Pancreas (tissue), 10 donors: ENCODE data around the gene C14orf180. TPM values are rescaled to one million over a fixed set of nuclear protein-coding genes. Genes with fewer than 3 reads are reported as not detected.

Source experiments
- ATAC-seq, 4 donors: fragments of 200-7000 bp; cut with Tn5 transposase; one replicate each; pipeline versions ENCODE4 v1.8.0 to v1.9.1; 2020; ENCODE audit warnings: mild to moderate bottlenecking in 4 of 4, moderate library complexity in 4 of 4
- DNase-seq, 6 donors: peaks; one replicate each; pipeline ENCODE4 v3.0.0-alpha.2; 2020
- FAIRE-seq: peaks from 2 replicates; lab custom pipeline; 2012; peaks lifted over from hg19 to GRCh38; lab: Jason Lieb, UNC
- H3K27ac ChIP-seq, 4 donors: fragments of 200-600 bp; sonication (generic); 1 replicate in 3 of 4; 2 replicates in 1 of 4; pipeline versions ENCODE4 v1.5.0 to v1.8.0; 2020
- H3K27me3 ChIP-seq, 4 donors: fragments of 200-600 bp; one replicate each; pipeline ENCODE4 v1.8.0; 2021
- H3K36me3 ChIP-seq, 3 donors: fragments of 200-600 bp; sonication (generic) in 1 of 3; one replicate each; pipeline versions ENCODE4 v1.5.0 to v1.8.0; 2020 to 2021
- H3K4me1 ChIP-seq, 3 donors: fragments of 200-600 bp; one replicate each; pipeline ENCODE4 v1.8.0; 2021
- H3K4me3 ChIP-seq, 4 donors: fragments of 200-600 bp; sonication (generic) in 2 of 4; one replicate each; pipeline versions ENCODE4 v1.5.0 to v1.8.0; 2020 to 2021
- H3K9me3 ChIP-seq, 4 donors: fragments of 200-600 bp; one replicate each; pipeline ENCODE4 v1.8.0; 2021
- WGBS, 2 donors: extraction: QIAGEN DNeasy Blood & Tissue Kit; methylation state at CpG; one replicate each; pipeline ENCODE4 v1.1.7; 2013; 5-methylcytosine and 5-hydroxymethylcytosine counted together
- intact Hi-C, 3 donors: fragments of 100-400 bp; cut with DNase I; formaldehyde crosslinking; loops; one replicate each; pipeline versions ENCODE4 v1.11.1 to v1.14.2; 2022
- polyA plus RNA-seq, 2 donors: library from polyadenylated mRNA; stranded (reverse); fragments of 200-250 nt; gene quantifications; one replicate each; pipeline ENCODE4 v1.2.3, GENCODE V29; 2013
- total RNA-seq, 6 donors: library from RNA; stranded (reverse); fragmentation: NEBNext Ultra II Directional in 4 of 6; extraction: Animal tissue kit (Norgen Biotek cat#: 25700) in 4 of 6; gene quantifications; one replicate each; pipeline versions ENCODE4 v1.2.1 to v1.2.4, GENCODE V29; 2021 to 2023
- TF ChIP-seq, protein P1 (sequence below), 4 donors: fragments of 200-600 bp; sonication (generic) in 3 of 4; IDR thresholded peaks; one replicate each; pipeline versions ENCODE4 v1.5.0 to v1.8.0; 2021; ENCODE audit warnings: antibody characterized with exemption in 4 of 4
- donor health status: healthy with polysubstance abuse.
- donor health status: DM: no; HTN: no; CAD: no; lungs with moderate emphysema.
- donor health status: DM: no; HTN: no; CAD: no.
- donor health status: control.
- donor health status: control.
- donor health status: Bipolar disorder and iron deficiency.
- donor health status: DM: yes; HTN: yes; CAD: no.
- donor health status: DM: no; HTN: no; CAD: no.
- donor health status: DM: no; HTN: no; CAD: no.
- donor health status: DM: yes; HTN: yes; CAD: no.

The C14orf180 gene
- total and polyA plus RNA-seq, 8 donors, result 0.09 to 1.1 (median 0.34) TPM; not detected in 2

DNA sequence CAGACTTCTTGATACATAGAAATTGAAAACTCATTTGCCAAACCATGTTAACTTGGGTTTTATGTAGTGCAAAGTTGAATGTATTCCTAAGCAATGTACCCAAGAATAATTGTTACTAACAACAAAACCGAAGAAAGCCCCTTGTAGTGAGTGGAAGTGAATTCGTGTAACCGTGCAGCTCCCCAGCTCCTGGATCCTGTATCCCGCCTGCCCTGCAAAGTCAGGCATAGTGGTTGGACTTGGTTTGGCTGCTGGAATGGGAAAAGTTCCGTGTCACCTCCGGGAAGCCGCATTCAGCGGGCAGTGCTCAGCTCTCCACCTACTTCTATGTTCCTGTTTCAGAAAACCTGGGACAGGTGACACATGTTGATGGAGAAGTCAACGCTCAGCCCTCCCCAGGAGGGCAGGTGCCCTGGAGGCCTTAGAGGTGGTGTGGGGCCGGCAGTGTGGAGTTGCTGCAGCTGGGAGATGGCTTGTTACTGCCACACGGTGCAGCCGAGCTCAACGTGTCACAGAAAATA, 29.2 kb upstream of the C14orf180 start:
- no peak for ATAC-seq
- DNase-seq, result peak in 2 of 6 donors; percentile 6 to 30
- no peaks in the 10 kb centered on the region for H3K27me3 ChIP-seq
- WGBS, 2 donors, result 53 to 63% methylated on average over 13 of the region's 13 CpGs
- no peak overlapping the region for H3K4me3 ChIP-seq
- intact Hi-C loops, result no loop called here
- H3K9me3 ChIP-seq, result no peaks in the 10 kb centered on the region
- H3K36me3 ChIP-seq, result no peaks in the 10 kb centered on the region
- no peak for FAIRE-seq
- TF ChIP-seq, protein P1, sequence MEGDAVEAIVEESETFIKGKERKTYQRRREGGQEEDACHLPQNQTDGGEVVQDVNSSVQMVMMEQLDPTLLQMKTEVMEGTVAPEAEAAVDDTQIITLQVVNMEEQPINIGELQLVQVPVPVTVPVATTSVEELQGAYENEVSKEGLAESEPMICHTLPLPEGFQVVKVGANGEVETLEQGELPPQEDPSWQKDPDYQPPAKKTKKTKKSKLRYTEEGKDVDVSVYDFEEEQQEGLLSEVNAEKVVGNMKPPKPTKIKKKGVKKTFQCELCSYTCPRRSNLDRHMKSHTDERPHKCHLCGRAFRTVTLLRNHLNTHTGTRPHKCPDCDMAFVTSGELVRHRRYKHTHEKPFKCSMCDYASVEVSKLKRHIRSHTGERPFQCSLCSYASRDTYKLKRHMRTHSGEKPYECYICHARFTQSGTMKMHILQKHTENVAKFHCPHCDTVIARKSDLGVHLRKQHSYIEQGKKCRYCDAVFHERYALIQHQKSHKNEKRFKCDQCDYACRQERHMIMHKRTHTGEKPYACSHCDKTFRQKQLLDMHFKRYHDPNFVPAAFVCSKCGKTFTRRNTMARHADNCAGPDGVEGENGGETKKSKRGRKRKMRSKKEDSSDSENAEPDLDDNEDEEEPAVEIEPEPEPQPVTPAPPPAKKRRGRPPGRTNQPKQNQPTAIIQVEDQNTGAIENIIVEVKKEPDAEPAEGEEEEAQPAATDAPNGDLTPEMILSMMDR (IDR thresholded peaks at IDR 0.05), result no peak
- H3K27ac ChIP-seq, result no peak overlapping the region
- no peaks in the 10 kb centered on the region for H3K4me1 ChIP-seq

DNA sequence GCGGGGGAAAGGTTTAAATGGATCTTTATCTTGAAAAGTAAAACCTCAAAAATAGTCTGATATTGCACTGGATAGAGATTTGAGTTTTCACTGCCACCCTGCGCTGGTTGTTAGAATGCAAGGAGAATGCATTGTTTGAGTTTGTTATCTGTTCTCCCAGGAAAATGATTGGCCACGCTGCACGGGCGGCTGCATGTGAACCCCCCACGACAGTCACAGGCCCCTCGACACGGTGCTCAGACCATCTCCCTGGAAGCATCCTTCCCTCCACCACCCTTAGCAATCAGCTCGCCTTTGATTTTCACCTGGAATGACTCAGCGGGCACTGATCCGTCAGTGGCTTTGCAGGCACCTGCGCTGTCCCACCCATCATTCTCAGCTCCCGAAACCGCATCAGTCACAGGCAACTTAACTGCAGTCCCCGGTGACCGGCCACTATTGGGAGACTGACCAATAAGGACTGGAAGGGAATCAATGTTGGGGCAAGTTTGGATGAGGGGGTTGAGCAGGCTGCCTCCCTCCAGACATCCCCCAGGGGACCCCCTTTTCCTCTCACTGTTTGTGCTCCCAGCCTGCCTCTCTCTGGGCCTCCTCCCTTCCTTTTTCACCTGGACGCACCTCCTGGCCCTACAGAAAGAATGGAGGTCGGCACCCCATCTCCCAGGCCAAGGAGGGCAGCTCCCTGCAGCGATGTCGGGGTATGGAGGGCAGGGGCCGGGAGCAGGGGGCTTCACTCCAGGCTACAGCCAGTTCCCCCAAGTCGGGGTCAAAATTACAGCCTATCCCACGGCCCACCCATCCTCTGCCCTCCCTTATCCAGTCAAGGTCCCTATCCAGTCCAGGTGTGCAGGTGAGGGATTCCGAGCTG, 28.5 kb upstream of the C14orf180 start:
- Histone ChIP-seq H3K27ac (no peak overlapping the region), H3K4me1 (no peaks in the 10 kb centered on the region), H3K36me3 (no peaks in the 10 kb centered on the region), H3K27me3 (no peaks in the 10 kb centered on the region), H3K4me3 (no peak overlapping the region), H3K9me3 (no peaks in the 10 kb centered on the region)
- TF ChIP-seq, protein P1 (IDR thresholded peaks at IDR 0.05), result no peak
- DNase-seq, result peak in 2 of 6 donors; percentile 8 to 30
- FAIRE-seq, result no peak
- intact Hi-C loops, result no loop called here
- WGBS, 2 donors, result 33 to 49% methylated on average over 24 of the region's 24 CpGs
- ATAC-seq, result no peak

DNA sequence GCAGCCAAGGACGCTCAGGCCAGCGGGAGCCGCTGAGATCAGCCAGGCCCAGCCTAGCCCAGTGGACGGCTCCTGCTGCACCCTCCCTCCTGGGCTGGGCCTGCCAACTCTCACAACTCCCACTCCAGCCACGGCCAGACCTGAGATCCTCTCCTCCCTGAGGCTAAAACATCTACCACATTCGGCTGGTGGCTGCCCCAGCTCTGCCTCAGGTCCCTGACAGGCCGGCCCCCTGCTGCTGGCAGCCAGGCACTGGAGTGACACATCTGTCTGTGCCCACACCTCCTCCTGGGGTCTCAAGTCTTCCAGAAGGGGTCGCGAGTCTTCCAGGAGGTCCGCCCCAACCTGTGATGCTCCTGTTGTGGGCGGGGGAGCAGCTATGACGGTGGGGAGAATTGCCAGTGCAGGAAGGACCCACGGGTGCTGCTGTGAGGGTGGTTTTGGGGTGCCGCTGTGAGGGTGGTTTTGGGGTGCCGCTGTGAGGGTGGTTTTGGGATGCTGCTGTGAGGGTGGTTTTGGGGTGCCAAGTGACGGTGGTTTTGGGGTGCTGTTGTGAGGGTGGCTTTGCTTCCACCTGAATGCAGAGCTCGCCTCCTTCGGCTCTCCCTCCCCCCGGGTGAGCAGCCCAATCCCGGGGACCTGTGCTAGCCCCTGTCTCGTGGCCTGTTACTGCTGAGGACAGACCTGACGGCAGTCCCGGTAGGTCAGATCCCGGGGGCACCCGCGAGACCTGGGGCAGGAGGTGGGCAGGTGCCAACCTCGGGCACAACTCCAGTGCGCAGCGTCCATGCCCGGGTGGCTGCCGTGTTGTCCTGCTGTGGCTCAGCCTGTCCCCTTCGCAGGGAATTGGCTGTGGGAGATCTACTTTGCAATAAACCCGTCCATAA, 27.5 kb upstream of the C14orf180 start:
- intact Hi-C loops, result no loop called here
- no peaks in the 10 kb centered on the region for H3K4me1 ChIP-seq
- DNase-seq (peak in 2 of 6 donors; percentile 50 to 59), ATAC-seq (no peak), FAIRE-seq (no peak)
- H3K27ac ChIP-seq, result no peak overlapping the region
- WGBS, 2 donors, result 55 to 71% methylated on average over 31 to 33 of the region's 33 CpGs
- TF ChIP-seq, protein P1 (IDR thresholded peaks at IDR 0.05), result no peak
- no peaks in the 10 kb centered on the region for H3K36me3 ChIP-seq
- no peak overlapping the region for H3K4me3 ChIP-seq
- H3K9me3 ChIP-seq, result no peaks in the 10 kb centered on the region
- no peaks in the 10 kb centered on the region for H3K27me3 ChIP-seq

DNA sequence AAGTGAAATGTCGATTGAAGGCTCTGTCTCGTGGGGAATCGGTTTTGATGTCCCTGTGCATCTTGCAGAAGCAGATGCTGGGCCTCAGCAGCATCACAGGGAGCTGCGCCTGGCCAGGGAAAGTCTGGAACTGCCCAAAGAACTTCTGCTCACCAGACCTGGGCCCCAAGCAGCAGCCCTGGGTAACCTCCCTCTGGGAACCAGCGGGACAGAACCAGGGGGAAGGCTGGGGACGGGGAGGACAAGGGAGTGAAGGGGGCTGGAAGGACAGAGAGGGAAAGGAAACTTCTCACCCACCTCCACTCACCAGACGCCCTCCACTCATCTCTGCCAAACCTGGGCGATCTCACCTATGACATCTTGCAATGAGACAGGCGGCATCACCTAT, 26.8 kb upstream of the C14orf180 start:
- TF ChIP-seq, protein P1 (IDR thresholded peaks at IDR 0.05), result no peak
- DNase-seq, result no peak
- H3K27me3 ChIP-seq, result no peaks in the 10 kb centered on the region
- intact Hi-C loops, result no loop called here
- no peaks in the 10 kb centered on the region for H3K36me3 ChIP-seq
- H3K4me1 ChIP-seq, result no peaks in the 10 kb centered on the region
- no peak overlapping the region for H3K4me3 ChIP-seq
- no peaks in the 10 kb centered on the region for H3K9me3 ChIP-seq
- FAIRE-seq, result no peak
- no peak for ATAC-seq
- no peak overlapping the region for H3K27ac ChIP-seq
- 50 to 62% methylated on average over 9 of the region's 9 CpGs for WGBS, 2 donors
